Smooth muscle cell (in vitro differentiated cells): Measurements from ENCODE around the gene FEZF2. TPM values are rescaled to one million over a fixed set of nuclear protein-coding genes. Genes with fewer than 3 reads are reported as not detected.

Experiments used
- DNase-seq: peaks from one replicate; lab custom pipeline; 2025; ENCODE audit not compliant: unreplicated experiment; lab: John Stamatoyannopoulos, UW
- H2AFZ ChIP-seq: fragments of 200-600 bp; sonication (generic); 2 replicates; pipeline ENCODE4 v1.6.0; 2016; ENCODE audit warnings: antibody characterized with exemption, low read depth, mild to moderate bottlenecking
- H3F3A ChIP-seq: fragments of 200-600 bp; sonication (generic); 2 replicates; pipeline ENCODE4 v1.6.0; 2017; ENCODE audit warnings: antibody characterized with exemption, low read depth
- H3K27ac ChIP-seq: fragments of 200-600 bp; sonication (generic); 2 replicates; pipeline ENCODE4 v1.5.1; 2016; ENCODE audit warnings: low read depth, mild to moderate bottlenecking
- H3K27me3 ChIP-seq: fragments of 200-600 bp; sonication (generic); 2 replicates; pipeline ENCODE4 v1.6.1; 2016; ENCODE audit warnings: low read depth, mild to moderate bottlenecking
- H3K36me3 ChIP-seq: fragments of 200-600 bp; sonication (generic); 2 replicates; pipeline ENCODE4 v1.5.1; 2016; ENCODE audit warnings: low read depth
- H3K4me1 ChIP-seq: fragments of 200-600 bp; sonication (generic); 2 replicates; pipeline ENCODE4 v1.5.1; 2016; ENCODE audit warnings: low read depth
- H3K4me2 ChIP-seq: fragments of 200-600 bp; sonication (generic); 2 replicates; pipeline ENCODE4 v1.6.0; 2016; ENCODE audit warnings: mild to moderate bottlenecking
- H3K4me3 ChIP-seq: fragments of 200-600 bp; sonication (generic); 2 replicates; pipeline ENCODE4 v1.5.1; 2016; ENCODE audit warnings: mild to moderate bottlenecking
- H3K79me2 ChIP-seq: fragments of 200-600 bp; sonication (generic); 2 replicates; pipeline ENCODE4 v1.6.0; 2016; ENCODE audit warnings: low read depth, mild to moderate bottlenecking
- H3K9ac ChIP-seq: fragments of 200-600 bp; sonication (generic); 2 replicates; pipeline ENCODE4 v1.6.0; 2016; ENCODE audit warnings: low read depth
- H3K9me3 ChIP-seq: fragments of 200-600 bp; sonication (generic); replicated peaks from 2 replicates; pipeline ENCODE4 v1.5.1; 2016; ENCODE audit warnings: low read depth
- H4K20me1 ChIP-seq: fragments of 200-600 bp; sonication (generic); 2 replicates; pipeline ENCODE4 v1.6.0; 2016; ENCODE audit warnings: low read depth
- WGBS: methylation state at CpG from one replicate; pipeline ENCODE4 v1.1.7; 2016; ENCODE audit warnings: low lambda C conversion rate; 5-methylcytosine and 5-hydroxymethylcytosine counted together
- polyA plus RNA-seq: library from polyadenylated mRNA; unstranded; fragments of >200 nt; fragmentation: Nextera tagmentation; extraction: Ambion mirVana; gene quantifications from 2 replicates; pipeline ENCODE4 v1.2.1, GENCODE V29; 2016
- total RNA-seq: library from RNA; depleted of rRNA; stranded (reverse); fragments of >200 nt; gene quantifications from 2 replicates; pipeline ENCODE4 v1.2.3, GENCODE V29; 2014
- TF ChIP-seq, protein P1 (sequence below): fragments of 200-600 bp; sonication (generic); IDR thresholded peaks from 2 replicates; pipeline ENCODE4 v1.5.1; 2017; ENCODE audit warnings: borderline replicate concordance, mild to moderate bottlenecking, antibody characterized with exemption; ENCODE audit not compliant: insufficient read depth, poor library complexity, severe bottlenecking

FEZF2 gene
- total and polyA plus RNA-seq, 2 experiments from 2014 or later: not detected

DNA sequence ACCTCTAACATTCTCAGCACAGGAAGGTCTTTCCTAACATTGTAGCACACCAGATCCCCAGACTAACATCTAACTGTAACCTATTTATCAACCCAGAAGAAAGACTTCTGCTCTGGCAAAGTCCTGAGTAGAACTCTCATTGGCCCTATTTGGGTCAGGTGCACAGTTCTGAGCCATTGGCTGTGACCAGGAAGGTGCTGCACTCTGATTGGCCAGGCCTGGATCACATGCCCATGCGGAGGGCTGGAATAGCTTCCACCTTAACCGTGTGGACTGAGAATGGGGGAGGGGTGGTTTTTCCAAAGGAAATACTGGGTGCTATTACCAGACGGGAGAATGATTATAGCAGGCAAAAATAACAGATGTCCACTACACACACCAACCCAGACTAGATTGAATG, 11.5 kb downstream of the FEZF2 start:
- H2AFZ ChIP-seq: no peak overlapping the region
- H4K20me1 ChIP-seq: no peaks in the 10 kb centered on the region
- H3K36me3 ChIP-seq: no peaks in the 10 kb centered on the region
- no peaks in the 10 kb centered on the region for H3K9me3 ChIP-seq
- peaks cover 16% of the 10 kb centered on the region for H3K4me1 ChIP-seq
- H3K4me2 ChIP-seq: no peak overlapping the region
- H3F3A ChIP-seq: no peaks in the 10 kb centered on the region
- H3K79me2 ChIP-seq: no peaks in the 10 kb centered on the region
- H3K27me3 ChIP-seq: peaks cover 94% of the 10 kb centered on the region
- no peak overlapping the region for H3K27ac ChIP-seq
- no peak overlapping the region for H3K4me3 ChIP-seq
- no peak overlapping the region for H3K9ac ChIP-seq
- WGBS: 58% methylated on average over 3 of the region's 3 CpGs
- TF ChIP-seq, protein P1, sequence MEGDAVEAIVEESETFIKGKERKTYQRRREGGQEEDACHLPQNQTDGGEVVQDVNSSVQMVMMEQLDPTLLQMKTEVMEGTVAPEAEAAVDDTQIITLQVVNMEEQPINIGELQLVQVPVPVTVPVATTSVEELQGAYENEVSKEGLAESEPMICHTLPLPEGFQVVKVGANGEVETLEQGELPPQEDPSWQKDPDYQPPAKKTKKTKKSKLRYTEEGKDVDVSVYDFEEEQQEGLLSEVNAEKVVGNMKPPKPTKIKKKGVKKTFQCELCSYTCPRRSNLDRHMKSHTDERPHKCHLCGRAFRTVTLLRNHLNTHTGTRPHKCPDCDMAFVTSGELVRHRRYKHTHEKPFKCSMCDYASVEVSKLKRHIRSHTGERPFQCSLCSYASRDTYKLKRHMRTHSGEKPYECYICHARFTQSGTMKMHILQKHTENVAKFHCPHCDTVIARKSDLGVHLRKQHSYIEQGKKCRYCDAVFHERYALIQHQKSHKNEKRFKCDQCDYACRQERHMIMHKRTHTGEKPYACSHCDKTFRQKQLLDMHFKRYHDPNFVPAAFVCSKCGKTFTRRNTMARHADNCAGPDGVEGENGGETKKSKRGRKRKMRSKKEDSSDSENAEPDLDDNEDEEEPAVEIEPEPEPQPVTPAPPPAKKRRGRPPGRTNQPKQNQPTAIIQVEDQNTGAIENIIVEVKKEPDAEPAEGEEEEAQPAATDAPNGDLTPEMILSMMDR: no peak
- no peak for DNase-seq

DNA sequence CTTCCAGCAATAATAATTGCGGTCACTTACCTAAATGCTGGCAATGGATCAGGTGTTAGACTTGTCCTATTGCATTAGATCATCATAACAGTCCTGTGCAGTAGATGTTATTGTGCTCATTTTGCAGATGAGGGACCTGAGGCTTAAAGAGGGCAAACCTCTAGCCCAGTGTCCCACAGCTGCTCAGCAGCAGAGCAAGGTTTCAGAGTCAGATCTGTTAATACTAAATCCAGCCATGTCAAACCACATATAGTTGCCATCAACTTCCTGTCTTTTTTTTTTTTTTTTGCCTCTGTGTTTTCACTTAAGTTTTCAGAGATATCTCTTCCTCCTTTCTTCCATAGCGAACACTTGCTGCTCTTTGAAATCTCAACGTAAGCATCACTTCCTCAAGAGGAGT, 12.1 kb downstream of the FEZF2 start:
- no peaks in the 10 kb centered on the region for H3F3A ChIP-seq

DNA sequence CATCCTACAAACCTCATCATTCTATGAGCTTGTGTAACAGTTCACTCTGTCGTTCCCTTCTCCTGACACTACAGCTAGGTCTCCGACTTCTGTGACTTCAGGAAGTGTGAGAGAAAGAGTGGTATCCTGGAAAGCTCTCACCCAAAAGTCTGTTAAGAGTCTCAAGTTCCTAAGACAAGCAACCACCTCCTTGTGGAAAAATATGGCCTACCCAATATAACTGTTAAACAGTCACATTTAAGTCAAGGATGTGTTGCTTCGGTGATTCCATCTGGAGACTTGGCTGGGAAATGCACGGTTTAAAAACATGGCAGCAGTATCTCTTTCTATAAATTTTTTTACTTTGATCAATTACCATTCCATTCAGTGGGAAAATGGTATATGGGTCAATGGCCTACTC, 13.8 kb downstream of the FEZF2 start:
- TF ChIP-seq, protein P1: no peak
- Histone ChIP-seq H3K79me2 (no peaks in the 10 kb centered on the region), H4K20me1 (no peaks in the 10 kb centered on the region), H3K27ac (no peak overlapping the region), H3F3A (no peaks in the 10 kb centered on the region), H3K9ac (no peak overlapping the region), H3K9me3 (no peaks in the 10 kb centered on the region), H3K27me3 (peaks cover 94% of the 10 kb centered on the region), H3K4me3 (no peak overlapping the region), H3K4me1 (peaks cover under 1% of the 10 kb centered on the region), H3K4me2 (no peak overlapping the region), H3K36me3 (no peaks in the 10 kb centered on the region), H2AFZ (no peak overlapping the region)
- DNase-seq: no peak
- 93% methylated on average over 4 of the region's 4 CpGs for WGBS

More for the DNA sequence above, 12.1 kb downstream of the FEZF2 start:
- Histone ChIP-seq H3K27me3 (peaks cover 94% of the 10 kb centered on the region), H3K27ac (no peak overlapping the region), H3K9ac (no peak overlapping the region), H3K79me2 (no peaks in the 10 kb centered on the region), H3K9me3 (no peaks in the 10 kb centered on the region), H4K20me1 (no peaks in the 10 kb centered on the region), H3K4me3 (no peak overlapping the region), H3K36me3 (no peaks in the 10 kb centered on the region), H3K4me1 (peaks cover 12% of the 10 kb centered on the region), H2AFZ (no peak overlapping the region), H3K4me2 (no peak overlapping the region)
- no peak for DNase-seq
- 89% methylated on average over 3 of the region's 3 CpGs for whole genome bisulfite sequencing
- TF ChIP-seq, protein P1: no peak

DNA sequence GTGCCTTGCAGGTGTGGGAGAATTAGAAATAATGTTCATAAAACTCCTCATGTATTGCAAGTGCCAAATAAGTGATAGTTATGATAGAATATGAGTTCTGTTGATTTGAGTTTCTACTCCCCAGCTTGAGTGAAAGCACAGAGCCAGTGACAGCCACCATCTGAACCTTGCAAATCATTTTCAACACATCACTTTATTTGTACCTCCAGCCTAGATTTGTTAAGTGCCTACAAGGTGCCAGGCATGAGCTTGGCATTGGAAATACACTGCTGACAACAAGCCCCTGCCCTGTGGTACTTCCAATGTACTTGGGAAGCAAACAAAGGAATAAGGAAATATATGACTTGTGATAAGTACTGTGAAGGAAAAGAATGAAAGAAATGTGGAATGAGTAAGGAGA, 17.0 kb downstream of the FEZF2 start:
- DNase-seq: no peak
- no peaks in the 10 kb centered on the region for H3K79me2 ChIP-seq
- no peak overlapping the region for H3K9ac ChIP-seq
- no peak overlapping the region for H3K4me2 ChIP-seq
- TF ChIP-seq, protein P1: no peak
- H3K4me3 ChIP-seq: no peak overlapping the region
- peaks cover 98% of the 10 kb centered on the region for H3K27me3 ChIP-seq
- no peaks in the 10 kb centered on the region for H3K36me3 ChIP-seq
- H3F3A ChIP-seq: no peaks in the 10 kb centered on the region
- no peaks in the 10 kb centered on the region for H3K9me3 ChIP-seq
- H3K27ac ChIP-seq: no peak overlapping the region
- no peaks in the 10 kb centered on the region for H4K20me1 ChIP-seq
- H2AFZ ChIP-seq: no peak overlapping the region
- H3K4me1 ChIP-seq: no peaks in the 10 kb centered on the region
